H9 (cell line): ENCODE measurements around the gene SELENBP1. TPM values are rescaled to one million over a fixed set of nuclear protein-coding genes. Genes with fewer than 3 reads are reported as not detected.

Experiments
- DNase-seq: peaks from one replicate; pipeline ENCODE4 v3.0.0-alpha.2; 2017
- H2AFZ ChIP-seq: one replicate; pipeline ENCODE4 v1.6.1; 2013; ENCODE audit warnings: mild to moderate bottlenecking, low read length, control low read depth, moderate library complexity
- H2AK5ac ChIP-seq: 2 replicates; pipeline ENCODE4 v1.6.1; 2013; ENCODE audit warnings: low read length, control low read depth, mixed read lengths; ENCODE audit not compliant: insufficient read length
- H2BK120ac ChIP-seq: one replicate; pipeline ENCODE4 v1.6.1; 2013; ENCODE audit warnings: low read depth, mild to moderate bottlenecking, low read length, control low read depth, inconsistent platforms; ENCODE audit not compliant: poor library complexity, severe bottlenecking
- H2BK12ac ChIP-seq: 2 replicates; pipeline ENCODE4 v1.6.1; 2013; ENCODE audit warnings: low read length, control low read depth, mixed read lengths, low read depth; ENCODE audit not compliant: insufficient read length
- H2BK15ac ChIP-seq: 2 replicates; pipeline ENCODE4 v1.6.1; 2013; ENCODE audit warnings: low read depth, low read length, control low read depth
- H2BK20ac ChIP-seq: one replicate; pipeline ENCODE4 v1.6.1; 2013; ENCODE audit warnings: low read depth, mild to moderate bottlenecking, low read length, control low read depth, inconsistent platforms; ENCODE audit not compliant: poor library complexity, severe bottlenecking
- H2BK5ac ChIP-seq: 2 replicates; pipeline ENCODE4 v1.6.1; 2013; ENCODE audit warnings: low read length, control low read depth, mixed read lengths; ENCODE audit not compliant: insufficient read length
- H3K14ac ChIP-seq: 2 replicates; pipeline ENCODE4 v1.6.1; 2013; ENCODE audit warnings: low read length, control low read depth; ENCODE audit not compliant: insufficient read depth
- H3K18ac ChIP-seq: 2 replicates; pipeline ENCODE4 v1.6.1; 2013; ENCODE audit warnings: low read depth, mild to moderate bottlenecking, mixed read lengths, low read length, control low read depth; ENCODE audit not compliant: insufficient read length
- H3K23ac ChIP-seq: 2 replicates; pipeline ENCODE4 v1.6.1; 2013; ENCODE audit warnings: low read length, control low read depth, mixed read lengths, low read depth; ENCODE audit not compliant: insufficient read length
- H3K23me2 ChIP-seq: 2 replicates; pipeline ENCODE4 v1.6.1; 2013; ENCODE audit warnings: low read depth, mild to moderate bottlenecking, mixed read lengths, low read length, control low read depth; ENCODE audit not compliant: insufficient read length, poor library complexity, severe bottlenecking
- H3K27ac ChIP-seq: 2 replicates; pipeline ENCODE4 v1.5.1; 2013; ENCODE audit warnings: low read length, control low read depth, mixed read lengths, low read depth; ENCODE audit not compliant: insufficient read length
- H3K27me3 ChIP-seq: 2 replicates; pipeline ENCODE4 v1.6.1; 2013; ENCODE audit warnings: low read length, control low read depth, inconsistent platforms; ENCODE audit not compliant: insufficient read depth
- H3K4ac ChIP-seq: 2 replicates; pipeline ENCODE4 v1.6.1; 2013; ENCODE audit warnings: low read depth, mild to moderate bottlenecking, control low read depth, inconsistent platforms, low read length, moderate library complexity
- H3K4me1 ChIP-seq: 2 replicates; pipeline ENCODE4 v1.6.1; 2013; ENCODE audit warnings: low read length, control low read depth, inconsistent platforms; ENCODE audit not compliant: insufficient read depth
- H3K4me2 ChIP-seq: 2 replicates; pipeline ENCODE4 v1.6.1; 2013; ENCODE audit warnings: low read length, control low read depth, mixed read lengths; ENCODE audit not compliant: insufficient read length, insufficient read depth
- H3K56ac ChIP-seq: 2 replicates; pipeline ENCODE4 v1.6.1; 2013; ENCODE audit warnings: low read depth, mild to moderate bottlenecking, mixed read lengths, low read length, control low read depth; ENCODE audit not compliant: insufficient read length
- H3K79me1 ChIP-seq: 2 replicates; pipeline ENCODE4 v1.6.1; 2013; ENCODE audit warnings: low read depth, mild to moderate bottlenecking, moderate library complexity, low read length, control low read depth, inconsistent platforms; ENCODE audit not compliant: insufficient read depth, poor library complexity, severe bottlenecking
- H3K79me2 ChIP-seq: 2 replicates; pipeline ENCODE4 v1.6.1; 2013; ENCODE audit warnings: low read length, control low read depth, inconsistent platforms; ENCODE audit not compliant: insufficient read depth
- H3K9ac ChIP-seq: 2 replicates; pipeline ENCODE4 v1.6.1; 2013; ENCODE audit warnings: low read length, control low read depth, mixed read lengths; ENCODE audit not compliant: insufficient read length; ENCODE audit errors: extremely low read depth
- H3K9me3 ChIP-seq: one replicate; pipeline ENCODE4 v1.6.1; 2013; ENCODE audit warnings: low read depth, low read length, inconsistent platforms; ENCODE audit not compliant: control insufficient read depth
- H3T11ph ChIP-seq: one replicate; pipeline ENCODE4 v1.6.1; 2013; ENCODE audit warnings: mild to moderate bottlenecking, low read length, control low read depth, inconsistent platforms
- H4K20me1 ChIP-seq: one replicate; pipeline ENCODE4 v1.6.1; 2013; ENCODE audit not compliant: control insufficient read depth, insufficient read length, insufficient read depth
- H4K5ac ChIP-seq: 2 replicates; pipeline ENCODE4 v1.6.1; 2013; ENCODE audit warnings: low read depth, mild to moderate bottlenecking, mixed read lengths, low read length, control low read depth; ENCODE audit not compliant: insufficient read length
- H4K8ac ChIP-seq: replicated peaks from 2 replicates; pipeline ENCODE4 v1.6.1; 2013; ENCODE audit warnings: low read length, control low read depth, mixed read lengths, low read depth; ENCODE audit not compliant: insufficient read length
- H4K91ac ChIP-seq: 2 replicates; pipeline ENCODE4 v1.6.1; 2013; ENCODE audit warnings: low read depth, mild to moderate bottlenecking, moderate library complexity, mixed read lengths, low read length, control low read depth; ENCODE audit not compliant: insufficient read length
- H3K27ac Mint-ChIP-seq, 3 experiments: 2 replicates in 2 of 3; 3 replicates in 1 of 3; pipeline ENCODE4 v1.8.0; 2020 to 2021; ENCODE audit warnings: mixed read lengths in 3 of 3, mild to moderate bottlenecking in 1 of 3, moderate library complexity in 1 of 3
- H3K27me3 Mint-ChIP-seq: 2 replicates; pipeline ENCODE4 v1.8.0; 2021; ENCODE audit warnings: low read depth, mild to moderate bottlenecking, moderate library complexity, mixed read lengths
- H3K36me3 Mint-ChIP-seq, 3 experiments: 2 replicates in 2 of 3; 3 replicates in 1 of 3; pipeline ENCODE4 v1.8.0; 2020 to 2021; ENCODE audit warnings: low read depth in 3 of 3, mixed read lengths in 3 of 3; ENCODE audit not compliant: insufficient read depth in 1 of 3
- H3K4me1 Mint-ChIP-seq, 2 experiments: 2 replicates each; pipeline ENCODE4 v1.8.0; 2020; ENCODE audit warnings: mixed read lengths in 2 of 2
- H3K4me3 Mint-ChIP-seq, 2 experiments: 2 replicates in 1 of 2; 3 replicates in 1 of 2; pipeline ENCODE4 v1.8.0; 2020 to 2021; ENCODE audit warnings: mild to moderate bottlenecking in 2 of 2, mixed read lengths in 2 of 2, moderate library complexity in 1 of 2
- H3K9me3 Mint-ChIP-seq, 2 experiments: 2 replicates in 1 of 2; 3 replicates in 1 of 2; pipeline ENCODE4 v1.8.0; 2020; ENCODE audit warnings: mild to moderate bottlenecking in 2 of 2, mixed read lengths in 2 of 2, moderate library complexity in 1 of 2
- WGBS: extraction: QIAGEN DNeasy Blood & Tissue Kit; methylation state at CpG from one replicate; pipeline ENCODE4 v1.1.7; 2013; ENCODE audit warnings: missing lambda C conversion rate, low lambda C conversion rate, mixed read lengths; ENCODE audit not compliant: insufficient read length; ENCODE audit errors: extremely low coverage; 5-methylcytosine and 5-hydroxymethylcytosine counted together
- total RNA-seq: library from RNA; stranded (reverse); gene quantifications from 2 replicates; pipeline ENCODE4 v1.2.1, GENCODE V29; 2021
- TF ChIP-seq, protein P1 (sequence below): fragments of 200-600 bp; sonication (generic); conservative IDR thresholded peaks from 3 replicates; pipeline ENCODE4 v1.8.0; 2021; ENCODE audit warnings: antibody characterized with exemption, mild to moderate bottlenecking

SELENBP1 gene
- total RNA-seq, 1 experiment from 2014 or later: 14.2 TPM

DNA sequence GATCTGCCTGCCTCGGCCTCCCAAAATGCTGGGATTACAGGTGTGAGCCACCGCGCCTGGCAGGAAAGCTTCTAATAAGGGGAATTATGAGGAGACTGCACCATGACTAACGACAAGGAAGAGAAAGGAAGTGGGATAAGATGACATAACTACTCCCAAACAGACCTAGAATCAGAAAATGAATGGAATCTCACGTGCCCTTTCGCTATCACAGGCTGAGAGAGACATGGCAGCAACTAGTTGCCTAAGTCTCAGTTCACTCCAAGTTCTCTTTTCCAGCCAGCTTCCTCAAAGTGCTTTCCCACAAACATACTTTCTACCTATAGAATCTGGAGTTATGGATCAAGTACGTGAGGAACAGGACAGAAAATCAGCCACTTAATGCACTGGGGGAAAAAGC is 47.3 kb downstream of the SELENBP1 start:
- Histone ChIP-seq H3K4me1 (no peaks in the 10 kb centered on the region; the same call in 1 of the 2 replicates), H3K27ac (no peak overlapping the region), H4K91ac (no peak overlapping the region), H3K23me2 (peaks cover 13% of the 10 kb centered on the region), H3K14ac (no peak overlapping the region), H3K18ac (no peak overlapping the region), H3K9ac (no peak overlapping the region), H4K20me1 (no peaks in the 10 kb centered on the region), H2AK5ac (no peak overlapping the region), H2BK20ac (no peak overlapping the region), H3K79me1 (no peaks in the 10 kb centered on the region), H2BK15ac (no peak overlapping the region), H2AFZ (no peak overlapping the region), H3K4me2 (no peak overlapping the region), H3K79me2 (no peaks in the 10 kb centered on the region), H3K23ac (no peak overlapping the region), H3K27me3 (no peaks in the 10 kb centered on the region), H2BK12ac (no peak overlapping the region), H3K4ac (no peak overlapping the region), H3T11ph (no peak overlapping the region), H2BK120ac (no peak overlapping the region), H4K8ac (no peak overlapping the region), H2BK5ac (no peak overlapping the region), H3K9me3 (no peaks in the 10 kb centered on the region), H3K56ac (no peak overlapping the region), H4K5ac (no peak overlapping the region)
- TF ChIP-seq, protein P1, sequence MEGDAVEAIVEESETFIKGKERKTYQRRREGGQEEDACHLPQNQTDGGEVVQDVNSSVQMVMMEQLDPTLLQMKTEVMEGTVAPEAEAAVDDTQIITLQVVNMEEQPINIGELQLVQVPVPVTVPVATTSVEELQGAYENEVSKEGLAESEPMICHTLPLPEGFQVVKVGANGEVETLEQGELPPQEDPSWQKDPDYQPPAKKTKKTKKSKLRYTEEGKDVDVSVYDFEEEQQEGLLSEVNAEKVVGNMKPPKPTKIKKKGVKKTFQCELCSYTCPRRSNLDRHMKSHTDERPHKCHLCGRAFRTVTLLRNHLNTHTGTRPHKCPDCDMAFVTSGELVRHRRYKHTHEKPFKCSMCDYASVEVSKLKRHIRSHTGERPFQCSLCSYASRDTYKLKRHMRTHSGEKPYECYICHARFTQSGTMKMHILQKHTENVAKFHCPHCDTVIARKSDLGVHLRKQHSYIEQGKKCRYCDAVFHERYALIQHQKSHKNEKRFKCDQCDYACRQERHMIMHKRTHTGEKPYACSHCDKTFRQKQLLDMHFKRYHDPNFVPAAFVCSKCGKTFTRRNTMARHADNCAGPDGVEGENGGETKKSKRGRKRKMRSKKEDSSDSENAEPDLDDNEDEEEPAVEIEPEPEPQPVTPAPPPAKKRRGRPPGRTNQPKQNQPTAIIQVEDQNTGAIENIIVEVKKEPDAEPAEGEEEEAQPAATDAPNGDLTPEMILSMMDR: no peak
- no peak overlapping the region for H3K27ac Mint-ChIP-seq
- no peak for DNase-seq
- H3K9me3 Mint-ChIP-seq: no peaks in the 10 kb centered on the region
- peaks cover 8 to 42% (median 20%) of the 10 kb centered on the region in 3 experiments; a peak in 6 of 7 replicates for H3K36me3 Mint-ChIP-seq
- WGBS: no CpG with 5 or more reads among the region's 7 CpGs
- peak overlapping the region in 1 of 2 experiments; percentile 88; a peak in 2 of 5 replicates for H3K4me3 Mint-ChIP-seq
- H3K27me3 Mint-ChIP-seq: no peaks in the 10 kb centered on the region
- H3K4me1 Mint-ChIP-seq: peaks cover 15% of the 10 kb centered on the region in 2 experiments
